CD4-positive, alpha-beta T cell treated with Interleukin-4 for 1 hour (primary cell): ENCODE results near the gene ANK2.
"Not testable (repeated sequence)": the region's sequence is repeated elsewhere in the genome, so short reads cannot be mapped to it uniquely, and the experiment has no call there.

Source experiments
- DNase-seq, 2 donors: peaks; one replicate each; pipeline ENCODE4 v3.0.0-alpha.2; 2020 to 2022

ANK2 gene

GRCh38 chr4:113221990-113222389, 172.5 kb downstream of the ANK2 start:
- no peak for DNase-seq

- DNase-seq: no peak
These were observed 173.0 kb downstream of the ANK2 start for GRCh38 chr4:113222471-113222870.

GRCh38 chr4:113223001-113223400, 173.5 kb downstream of the ANK2 start:
- no peak for DNase-seq

- no peak for DNase-seq
These were observed 182.7 kb downstream of the ANK2 start for GRCh38 chr4:113232194-113232593.

GRCh38 chr4:113236916-113237315, 187.5 kb downstream of the ANK2 start:
- DNase-seq: no peak

- DNase-seq: no peak
These were observed 193.9 kb downstream of the ANK2 start for GRCh38 chr4:113243312-113243711.

- DNase-seq: not testable (repeated sequence)
These were observed 195.3 kb downstream of the ANK2 start for GRCh38 chr4:113244747-113245146.

- no peak for DNase-seq
These were observed 198.9 kb downstream of the ANK2 start for GRCh38 chr4:113248320-113248719.

- no peak for DNase-seq
These were observed 206.2 kb downstream of the ANK2 start for GRCh38 chr4:113255628-113256027.

- DNase-seq: no peak
These were observed 207.5 kb downstream of the ANK2 start for GRCh38 chr4:113256946-113257345.

GRCh38 chr4:113260688-113261087, 211.2 kb downstream of the ANK2 start:
- no peak for DNase-seq

- no peak for DNase-seq
These were observed 213.8 kb downstream of the ANK2 start for GRCh38 chr4:113263274-113263673.

GRCh38 chr4:113270520-113271319, 221.3 kb downstream of the ANK2 start:
- no peak for DNase-seq

GRCh38 chr4:113272523-113272922, 223.1 kb downstream of the ANK2 start:
- DNase-seq: no peak

- DNase-seq: no peak
These were observed 224.3 kb downstream of the ANK2 start for GRCh38 chr4:113273721-113274220.

GRCh38 chr4:113276464-113277170, 227.2 kb downstream of the ANK2 start:
- DNase-seq: no peak

GRCh38 chr4:113278324-113278934, 229.0 kb downstream of the ANK2 start:
- DNase-seq: peak; percentile 19 to 33

- DNase-seq: no peak
These were observed 236.0 kb downstream of the ANK2 start for GRCh38 chr4:113285501-113285900.

- DNase-seq: no peak
These were observed 238.8 kb downstream of the ANK2 start for GRCh38 chr4:113288257-113288656.

GRCh38 chr4:113288696-113289095, 239.2 kb downstream of the ANK2 start:
- DNase-seq: no peak

- DNase-seq: no peak
These were observed 240.3 kb downstream of the ANK2 start for GRCh38 chr4:113289766-113290165.

GRCh38 chr4:113290666-113291065, 241.2 kb downstream of the ANK2 start:
- no peak for DNase-seq

- no peak for DNase-seq
These were observed 243.1 kb downstream of the ANK2 start for GRCh38 chr4:113292371-113293042.
